Dermis microvascular lymphatic vessel endothelial cell (primary cell): ENCODE results near the gene MUC6. TPM values are rescaled to one million over a fixed set of nuclear protein-coding genes. Genes with fewer than 3 reads are reported as not detected.

Experiments used
- DNase-seq, 2 donors: peaks; one replicate each; pipeline versions ENCODE4 v3.0.0 to v3.0.0-alpha.2; 2010; ENCODE audit warnings: low read depth in 2 of 2
- total RNA-seq: library from RNA; depleted of rRNA; stranded (reverse); fragments of >200 nt; gene quantifications from 2 replicates; pipeline ENCODE4 v1.2.1, GENCODE V29; 2014

The MUC6 gene, protein sequence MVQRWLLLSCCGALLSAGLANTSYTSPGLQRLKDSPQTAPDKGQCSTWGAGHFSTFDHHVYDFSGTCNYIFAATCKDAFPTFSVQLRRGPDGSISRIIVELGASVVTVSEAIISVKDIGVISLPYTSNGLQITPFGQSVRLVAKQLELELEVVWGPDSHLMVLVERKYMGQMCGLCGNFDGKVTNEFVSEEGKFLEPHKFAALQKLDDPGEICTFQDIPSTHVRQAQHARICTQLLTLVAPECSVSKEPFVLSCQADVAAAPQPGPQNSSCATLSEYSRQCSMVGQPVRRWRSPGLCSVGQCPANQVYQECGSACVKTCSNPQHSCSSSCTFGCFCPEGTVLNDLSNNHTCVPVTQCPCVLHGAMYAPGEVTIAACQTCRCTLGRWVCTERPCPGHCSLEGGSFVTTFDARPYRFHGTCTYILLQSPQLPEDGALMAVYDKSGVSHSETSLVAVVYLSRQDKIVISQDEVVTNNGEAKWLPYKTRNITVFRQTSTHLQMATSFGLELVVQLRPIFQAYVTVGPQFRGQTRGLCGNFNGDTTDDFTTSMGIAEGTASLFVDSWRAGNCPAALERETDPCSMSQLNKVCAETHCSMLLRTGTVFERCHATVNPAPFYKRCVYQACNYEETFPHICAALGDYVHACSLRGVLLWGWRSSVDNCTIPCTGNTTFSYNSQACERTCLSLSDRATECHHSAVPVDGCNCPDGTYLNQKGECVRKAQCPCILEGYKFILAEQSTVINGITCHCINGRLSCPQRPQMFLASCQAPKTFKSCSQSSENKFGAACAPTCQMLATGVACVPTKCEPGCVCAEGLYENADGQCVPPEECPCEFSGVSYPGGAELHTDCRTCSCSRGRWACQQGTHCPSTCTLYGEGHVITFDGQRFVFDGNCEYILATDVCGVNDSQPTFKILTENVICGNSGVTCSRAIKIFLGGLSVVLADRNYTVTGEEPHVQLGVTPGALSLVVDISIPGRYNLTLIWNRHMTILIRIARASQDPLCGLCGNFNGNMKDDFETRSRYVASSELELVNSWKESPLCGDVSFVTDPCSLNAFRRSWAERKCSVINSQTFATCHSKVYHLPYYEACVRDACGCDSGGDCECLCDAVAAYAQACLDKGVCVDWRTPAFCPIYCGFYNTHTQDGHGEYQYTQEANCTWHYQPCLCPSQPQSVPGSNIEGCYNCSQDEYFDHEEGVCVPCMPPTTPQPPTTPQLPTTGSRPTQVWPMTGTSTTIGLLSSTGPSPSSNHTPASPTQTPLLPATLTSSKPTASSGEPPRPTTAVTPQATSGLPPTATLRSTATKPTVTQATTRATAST (N-terminal part only)
- not detected in 2 replicates for total RNA-seq

GRCh38 chr11:1036303-1036923 lies at the start of gene MUC6:
TSS of gene MUC6 (minus strand) at chr11:1036718. CDS start at chr11:1036655, 63 bp downstream.
- no peak for DNase-seq

DNA sequence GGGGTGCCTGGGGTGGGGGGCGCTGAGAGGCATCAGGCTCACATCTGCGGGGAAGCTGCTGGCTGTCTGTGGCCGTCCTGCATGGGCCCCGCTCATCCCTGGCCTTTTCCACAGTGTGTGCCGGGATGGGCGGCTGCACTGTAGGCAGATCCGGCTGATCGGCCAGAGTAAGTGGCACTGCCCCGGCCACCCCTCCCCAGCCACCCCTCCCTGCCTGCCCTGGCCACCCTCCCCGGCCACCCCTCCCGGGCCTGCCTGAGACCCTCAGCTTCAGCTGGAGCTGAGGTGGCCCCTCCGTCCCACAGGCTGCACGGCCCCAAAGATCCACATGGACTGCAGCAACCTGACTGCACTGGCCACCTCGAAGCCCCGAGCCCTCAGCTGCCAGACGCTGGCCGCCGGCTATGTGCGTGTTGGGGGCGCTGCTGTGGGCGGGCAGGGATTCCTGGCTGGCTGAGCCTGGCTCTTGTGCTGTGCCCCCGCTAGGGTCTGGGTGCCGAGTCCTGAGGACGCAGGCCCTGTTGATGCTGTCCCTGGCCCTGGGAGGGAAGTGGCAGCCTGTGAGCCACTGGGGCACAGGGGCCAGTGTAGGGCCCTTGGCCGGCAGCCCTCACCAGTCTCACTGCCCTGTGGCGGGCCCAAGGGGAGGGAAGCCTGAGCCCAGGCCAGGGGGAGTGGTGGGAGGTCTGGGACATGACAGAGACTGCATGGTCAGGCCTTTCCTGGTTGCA lies 49.1 kb upstream of the MUC6 start:
- DNase-seq = no peak

DNA sequence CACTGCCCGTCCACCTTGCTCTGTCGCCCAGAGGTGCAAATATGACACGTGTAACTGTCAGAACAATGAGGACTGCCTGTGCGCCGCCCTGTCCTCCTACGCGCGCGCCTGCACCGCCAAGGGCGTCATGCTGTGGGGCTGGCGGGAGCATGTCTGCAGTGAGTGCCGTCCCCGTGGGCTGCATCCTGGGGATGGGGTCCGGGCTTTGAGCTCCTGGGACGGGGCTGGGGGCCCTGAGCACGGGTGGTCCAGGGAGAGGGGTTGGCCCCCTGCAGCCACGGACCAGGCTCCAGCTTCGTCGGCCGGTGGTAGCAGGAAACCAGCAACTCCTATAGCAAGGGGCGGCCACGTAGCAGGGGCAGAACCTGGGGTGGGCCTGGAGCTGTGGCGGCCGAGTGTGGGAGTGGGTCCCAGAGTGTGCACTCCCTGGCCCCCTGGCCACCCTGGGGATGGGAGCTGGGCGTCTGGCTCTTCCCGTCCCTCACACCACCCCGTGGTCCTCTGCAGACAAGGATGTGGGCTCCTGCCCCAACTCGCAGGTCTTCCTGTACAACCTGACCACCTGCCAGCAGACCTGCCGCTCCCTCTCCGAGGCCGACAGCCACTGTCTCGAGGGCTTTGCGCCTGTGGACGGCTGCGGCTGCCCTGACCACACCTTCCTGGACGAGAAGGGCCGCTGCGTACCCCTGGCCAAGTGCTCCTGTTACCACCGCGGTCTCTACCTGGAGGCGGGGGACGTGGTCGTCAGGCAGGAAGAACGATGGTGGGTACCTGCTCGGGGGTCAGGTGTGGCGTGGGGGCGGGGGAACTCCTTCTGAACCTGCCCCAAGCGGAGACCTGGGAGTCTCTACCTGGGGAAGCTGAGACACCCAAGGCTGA lies 48.3 kb upstream of the MUC6 start:
- DNase-seq = no peak

DNA sequence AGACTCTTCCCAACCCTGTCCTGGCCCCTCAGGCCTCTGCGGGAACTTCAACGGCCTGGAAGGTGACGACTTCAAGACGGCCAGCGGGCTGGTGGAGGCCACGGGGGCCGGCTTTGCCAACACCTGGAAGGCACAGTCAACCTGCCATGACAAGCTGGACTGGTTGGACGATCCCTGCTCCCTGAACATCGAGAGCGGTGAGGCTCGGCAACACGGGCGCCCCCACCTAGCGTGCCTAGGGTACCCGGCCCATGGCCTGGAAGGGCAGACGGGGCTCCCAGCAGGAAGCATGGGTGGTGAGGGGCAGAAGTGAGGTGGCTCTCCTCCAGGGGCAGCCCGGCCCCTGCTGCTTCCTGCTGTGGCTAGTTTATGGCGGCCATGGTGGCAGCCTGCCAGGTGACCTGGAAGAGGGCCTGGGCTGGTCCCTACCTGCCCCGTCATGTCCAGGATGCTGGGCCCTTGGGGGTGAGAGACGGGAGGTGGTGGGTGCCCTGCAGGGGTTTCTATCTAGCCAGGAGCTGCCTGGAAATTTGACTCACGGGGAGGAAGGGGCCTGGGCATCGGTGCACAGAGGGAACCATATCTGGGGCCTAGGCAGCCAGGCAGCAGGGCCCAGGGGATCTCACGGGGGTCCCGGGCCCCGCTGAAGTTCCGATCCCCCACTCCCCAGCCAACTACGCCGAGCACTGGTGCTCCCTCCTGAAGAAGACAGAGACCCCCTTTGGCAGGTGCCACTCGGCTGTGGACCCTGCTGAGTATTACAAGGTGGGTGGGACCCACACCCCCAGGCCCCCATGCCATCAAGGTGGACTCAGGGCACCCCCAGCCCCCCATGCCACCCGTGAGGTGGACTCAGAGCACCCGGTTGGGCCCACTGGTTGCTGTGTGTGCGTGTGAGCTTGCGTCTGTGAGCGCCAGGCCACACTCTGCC lies 47.4 kb upstream of the MUC6 start:
- no peak for DNase-seq

GRCh38 chr11:1082728-1083620 lies 46.5 kb upstream of the MUC6 start:
- DNase-seq = no peak

- no peak for DNase-seq
These were observed 45.8 kb upstream of the MUC6 start for GRCh38 chr11:1082346-1082727.

DNA sequence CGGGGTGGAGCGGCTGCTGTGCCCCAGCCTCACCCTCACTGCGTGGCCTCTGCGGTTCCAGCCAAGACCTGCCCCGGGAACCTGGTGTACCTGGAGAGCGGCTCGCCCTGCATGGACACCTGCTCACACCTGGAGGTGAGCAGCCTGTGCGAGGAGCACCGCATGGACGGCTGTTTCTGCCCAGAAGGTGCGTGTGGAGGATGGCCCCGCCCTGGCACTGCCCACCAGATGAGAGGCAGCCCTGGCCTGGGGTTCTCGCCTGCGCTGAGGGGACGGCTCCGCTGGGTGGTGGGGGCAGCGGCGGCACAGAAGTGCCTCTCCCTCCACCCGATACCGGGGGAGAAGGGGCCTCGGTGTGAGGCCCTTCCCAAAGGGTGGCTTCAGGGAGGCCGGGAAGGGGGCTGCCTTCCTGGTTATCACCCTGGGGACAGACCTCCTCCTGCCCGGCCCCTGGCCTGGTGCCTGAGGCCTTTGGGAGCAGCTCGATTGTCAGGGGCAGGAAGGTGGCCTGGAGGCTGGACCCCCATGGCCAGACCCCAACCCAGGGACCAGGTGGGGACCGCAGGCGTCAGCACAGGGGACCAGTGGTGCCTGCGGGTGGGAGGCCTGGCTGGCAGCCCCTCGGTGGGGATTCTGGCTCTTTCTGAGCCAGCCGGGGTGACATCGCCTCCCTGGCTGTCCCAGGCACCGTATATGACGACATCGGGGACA lies 45.2 kb upstream of the MUC6 start:
- DNase-seq = no peak

- DNase-seq = no peak
These were observed 41.7 kb upstream of the MUC6 start for GRCh38 chr11:1078191-1078601.

DNA sequence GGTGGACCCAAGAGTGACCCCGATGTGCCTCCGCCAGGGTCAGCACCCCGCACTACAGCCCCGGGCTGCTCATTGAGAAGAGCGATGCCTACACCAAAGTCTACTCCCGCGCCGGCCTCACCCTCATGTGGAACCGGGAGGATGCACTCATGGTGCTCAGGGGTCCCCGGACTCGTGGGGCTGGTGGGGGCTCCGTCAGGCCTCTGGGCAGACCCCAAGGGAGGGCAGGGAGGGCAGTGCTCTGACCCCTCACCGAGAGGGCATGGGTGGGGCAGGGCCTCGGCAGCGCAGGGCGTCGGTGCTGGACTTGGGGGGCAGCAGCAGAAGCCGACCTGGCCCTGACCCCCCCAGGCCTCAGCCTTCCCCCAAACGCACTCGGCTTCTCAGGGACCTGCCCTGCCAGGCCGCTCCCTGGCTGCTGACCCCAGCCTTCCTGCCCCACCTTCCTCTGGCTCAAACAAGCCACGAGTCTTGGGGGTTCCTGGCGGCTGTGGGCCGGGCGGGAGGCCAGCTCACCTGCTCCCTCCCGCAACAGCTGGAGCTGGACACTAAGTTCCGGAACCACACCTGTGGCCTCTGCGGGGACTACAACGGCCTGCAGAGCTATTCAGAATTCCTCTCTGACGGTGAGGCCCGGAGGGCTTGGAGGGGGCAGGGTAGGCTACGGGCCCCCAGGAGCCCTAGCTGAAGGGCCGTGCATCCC lies 41.0 kb upstream of the MUC6 start:
- no peak for DNase-seq

- no peak for DNase-seq
These were observed 40.5 kb upstream of the MUC6 start for GRCh38 chr11:1077033-1077416.

- no peak for DNase-seq
These were observed 39.6 kb upstream of the MUC6 start for GRCh38 chr11:1076061-1076665.

GRCh38 chr11:1075341-1075911 lies 38.9 kb upstream of the MUC6 start:
- no peak for DNase-seq

DNA sequence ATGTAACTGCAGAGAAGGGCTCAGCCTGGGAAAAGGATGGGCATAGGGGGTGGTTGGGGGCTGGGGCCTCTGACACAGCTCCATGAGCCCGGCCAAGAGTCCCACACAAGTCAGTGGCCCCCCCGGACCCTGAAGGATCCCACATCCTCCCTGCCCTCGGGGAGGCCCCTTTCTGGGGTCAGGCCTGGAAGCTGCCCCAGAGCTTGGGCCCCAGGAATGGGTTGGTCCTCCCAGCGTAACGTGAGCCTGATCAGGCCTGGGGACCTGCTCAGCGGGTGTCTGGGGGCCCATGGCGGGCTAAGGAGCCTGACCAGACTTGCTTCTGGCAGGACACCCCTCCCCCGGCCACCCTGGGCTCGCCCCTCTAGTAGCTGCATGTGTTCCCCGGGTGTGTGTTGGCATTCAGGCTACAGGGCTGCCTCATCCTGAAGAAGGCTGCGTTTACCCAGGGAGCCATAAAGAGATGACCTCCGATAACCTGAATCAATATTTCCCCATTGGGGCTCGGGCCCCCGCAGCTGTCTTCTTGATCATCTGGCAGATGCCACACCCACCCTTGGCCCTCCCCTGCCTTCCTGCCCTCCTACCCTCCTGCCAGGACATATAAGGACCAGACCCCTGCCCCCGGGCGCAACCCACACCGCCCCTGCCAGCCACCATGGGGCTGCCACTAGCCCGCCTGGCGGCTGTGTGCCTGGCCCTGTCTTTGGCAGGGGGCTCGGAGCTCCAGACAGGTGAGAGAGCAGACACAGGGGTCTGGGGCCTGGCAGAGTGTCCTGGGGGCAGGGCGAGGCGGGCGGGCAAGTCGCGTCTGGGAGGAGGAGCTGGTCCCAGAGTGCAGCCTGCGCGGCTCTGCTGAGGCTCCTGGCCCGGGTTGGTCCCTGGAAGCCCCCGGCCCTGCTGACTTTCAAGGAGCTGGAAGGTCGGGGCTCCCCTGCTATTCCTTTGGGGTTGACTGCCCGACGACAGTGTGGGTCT lies 38.0 kb upstream of the MUC6 start, which contains the start of gene MUC2:
Gene MUC2 (plus strand): TSS at position 631 of the 978 bp plus-strand sequence.
- DNase-seq = no peak

DNA sequence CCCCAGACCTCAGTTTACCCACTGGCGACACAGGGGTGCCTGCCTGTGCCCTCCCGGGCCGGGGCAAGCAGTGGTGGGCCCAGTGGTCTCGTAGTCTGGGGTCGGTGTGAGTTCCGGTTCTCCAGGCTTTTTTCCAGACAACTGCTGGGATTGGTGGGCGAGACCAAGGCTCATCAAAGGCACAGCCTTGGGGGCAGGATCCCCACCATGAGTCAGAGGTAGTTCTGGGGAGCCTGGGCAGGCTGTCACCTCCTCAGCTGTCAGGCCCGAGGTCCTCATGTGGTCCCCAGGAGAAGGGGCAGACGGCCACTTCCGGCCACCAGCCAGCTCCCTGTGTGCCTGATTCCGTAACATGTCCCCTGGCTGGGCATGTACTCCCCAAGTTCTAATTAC lies 37.3 kb upstream of the MUC6 start:
- DNase-seq = no peak
